ENCODE data around the gene CIDEC.

The CIDEC gene

DNA sequence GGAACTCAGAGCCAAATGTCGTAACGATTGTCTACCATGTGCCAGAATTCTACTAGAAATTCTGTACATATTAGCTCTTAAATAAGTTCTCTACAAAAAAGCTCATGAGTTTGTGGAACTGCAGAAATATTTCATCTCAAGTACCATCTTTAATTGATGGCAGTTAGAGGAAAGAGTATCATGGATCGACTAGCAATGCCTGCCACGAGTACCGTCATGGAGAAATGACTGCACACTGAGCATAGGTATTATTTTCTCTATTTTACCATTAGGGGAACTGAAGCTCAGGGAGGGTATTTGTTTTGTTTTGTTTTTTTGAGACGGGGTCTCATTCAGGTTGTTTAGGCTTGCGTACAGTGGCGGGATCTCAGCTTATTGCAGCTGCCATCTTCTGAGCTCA, 39.0 kb downstream of the CIDEC start:
- no peak for DNase-seq

DNA sequence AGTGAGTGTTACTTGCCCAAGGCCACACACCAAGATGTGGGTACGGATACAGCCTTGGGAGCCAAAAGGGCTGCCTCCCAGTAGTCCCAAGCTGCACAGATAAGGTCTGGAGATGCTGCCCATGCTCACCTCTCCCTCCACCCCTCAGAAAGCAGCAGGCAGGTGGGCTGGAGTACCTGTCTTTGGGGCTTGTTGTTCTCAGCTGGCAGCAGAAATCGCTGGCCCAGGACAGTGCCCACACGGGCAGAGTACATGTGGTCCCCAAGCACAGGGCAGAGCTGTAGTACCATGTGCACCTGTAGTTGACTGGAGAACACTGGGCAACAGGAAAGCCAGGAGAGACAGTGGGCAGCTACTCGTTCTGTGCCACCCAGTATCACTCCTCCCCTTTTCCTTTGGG, 41.2 kb downstream of the CIDEC start:
- DNase-seq, result no peak

DNA sequence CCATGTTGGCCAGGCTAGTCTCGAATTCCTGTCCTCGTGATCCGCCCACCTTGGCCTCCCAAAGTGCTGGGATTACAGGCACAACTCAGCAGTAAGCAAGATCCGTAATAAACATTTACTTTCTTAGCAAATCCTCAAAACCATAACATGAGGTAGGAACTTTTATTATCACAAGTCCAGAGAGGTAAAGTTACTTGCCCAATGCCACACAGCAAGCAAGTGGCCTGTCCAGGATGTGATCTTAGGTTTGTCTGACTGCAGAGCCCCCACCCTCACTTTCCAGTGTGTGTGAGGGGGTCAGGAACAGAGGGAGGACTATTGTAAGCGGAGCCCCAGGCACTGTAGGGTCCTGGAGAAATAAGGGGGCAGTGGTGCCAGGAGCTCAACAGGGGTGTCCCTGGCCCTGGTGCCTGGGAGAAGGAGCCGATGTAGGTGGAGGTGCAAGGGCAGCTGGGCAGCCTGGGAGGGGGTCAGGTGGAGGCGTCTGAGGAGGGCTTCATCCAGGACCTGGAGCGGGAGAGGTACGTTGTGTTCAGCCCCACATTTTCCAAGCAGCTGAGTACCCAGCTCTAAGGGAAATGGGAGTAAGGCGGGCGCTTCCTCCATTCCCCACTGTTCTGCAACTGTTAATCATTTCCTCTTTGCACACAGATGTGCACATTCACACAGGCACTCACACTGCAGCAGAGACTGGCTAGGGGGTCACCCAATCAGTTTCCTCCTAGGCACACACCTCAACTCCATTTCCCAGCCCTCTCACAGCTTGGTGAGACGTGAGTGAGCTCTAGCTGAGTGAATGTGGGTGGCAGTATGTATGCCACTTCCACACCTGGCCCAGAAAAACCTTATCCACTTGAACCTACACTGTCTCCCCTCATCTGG, 42.1 kb downstream of the CIDEC start:
- DNase-seq, result no peak

DNA sequence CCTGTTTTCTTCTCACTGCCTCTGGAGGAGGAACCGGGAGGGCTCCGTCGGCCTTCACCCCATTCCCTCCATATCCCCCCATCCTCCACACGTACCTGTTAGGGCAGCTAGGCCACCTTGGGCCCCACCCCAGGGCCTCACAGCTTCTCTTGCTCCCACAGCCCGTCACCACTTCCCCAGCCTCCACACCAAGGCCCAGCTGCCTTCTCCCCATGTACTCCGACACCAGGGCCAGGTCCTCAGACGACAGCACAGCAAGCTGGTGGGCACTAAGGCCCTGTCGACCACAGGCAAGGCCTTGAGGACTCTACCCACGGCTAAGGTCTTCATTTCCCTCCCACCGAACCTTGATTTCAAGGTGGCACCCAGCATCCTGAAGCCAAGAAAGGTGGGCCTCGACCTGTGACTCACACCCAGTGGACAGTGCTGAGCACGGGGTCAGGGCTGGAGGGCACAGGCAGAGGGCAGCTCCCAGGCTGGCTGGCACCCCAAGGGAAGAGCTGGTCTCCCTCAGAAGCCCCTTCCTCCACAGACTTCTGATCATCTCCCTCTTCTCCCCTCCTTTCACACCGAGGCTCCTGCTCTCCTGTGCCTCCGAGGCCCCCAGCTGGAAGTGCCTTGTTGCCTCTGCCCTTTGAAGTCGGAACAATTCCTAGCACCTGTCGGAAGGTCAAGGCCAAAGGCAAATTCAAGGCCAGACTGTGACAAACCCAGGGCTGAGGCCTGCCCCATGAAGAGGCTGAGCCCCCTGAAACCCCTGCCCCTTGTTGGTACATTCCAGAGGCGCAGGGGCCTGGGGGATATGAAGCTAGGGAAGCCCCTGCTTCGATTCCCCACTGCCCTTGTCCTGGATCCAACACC, 45.3 kb downstream of the CIDEC start:
- no peak for DNase-seq

DNA sequence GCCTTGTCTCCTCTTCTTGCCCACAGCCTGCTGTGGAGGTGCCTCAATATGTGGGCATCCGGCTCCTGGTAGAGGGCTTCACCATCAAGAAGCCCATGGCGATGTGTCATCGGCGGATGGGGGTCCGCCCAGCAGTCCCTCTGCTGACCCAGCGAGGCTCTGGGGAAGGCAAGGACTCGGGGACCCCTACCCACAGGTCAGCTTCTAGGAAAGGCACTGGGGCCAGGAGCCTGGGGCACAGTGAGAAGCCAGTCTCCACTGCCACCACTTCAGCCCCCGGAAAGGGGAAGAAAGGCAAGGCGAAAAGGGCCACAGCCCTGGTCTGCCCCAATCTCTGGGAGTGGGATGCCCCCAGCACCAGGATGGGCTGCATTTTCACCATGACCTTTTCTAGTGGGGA, 47.0 kb downstream of the CIDEC start:
- DNase-seq, result no peak

DNA sequence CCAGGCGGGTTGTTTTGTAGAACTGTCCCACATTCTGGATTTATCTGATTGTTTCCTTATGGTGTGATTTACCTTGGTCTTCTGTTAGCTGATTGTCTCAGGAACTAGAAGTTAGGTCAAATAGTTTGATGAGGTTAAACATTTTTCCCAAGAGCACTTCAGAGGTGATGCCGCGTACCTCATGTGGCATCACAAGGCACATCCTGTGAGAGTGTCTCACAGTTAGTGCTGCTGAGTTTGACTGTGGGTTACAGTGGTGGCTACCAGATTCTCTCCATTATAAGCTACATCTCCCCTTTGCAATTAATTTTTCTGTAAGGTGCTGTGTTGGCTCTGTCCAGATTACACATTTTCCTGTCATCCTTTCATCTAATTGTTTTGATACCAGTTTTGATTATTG, 48.8 kb downstream of the CIDEC start:
- no peak for DNase-seq

DNA sequence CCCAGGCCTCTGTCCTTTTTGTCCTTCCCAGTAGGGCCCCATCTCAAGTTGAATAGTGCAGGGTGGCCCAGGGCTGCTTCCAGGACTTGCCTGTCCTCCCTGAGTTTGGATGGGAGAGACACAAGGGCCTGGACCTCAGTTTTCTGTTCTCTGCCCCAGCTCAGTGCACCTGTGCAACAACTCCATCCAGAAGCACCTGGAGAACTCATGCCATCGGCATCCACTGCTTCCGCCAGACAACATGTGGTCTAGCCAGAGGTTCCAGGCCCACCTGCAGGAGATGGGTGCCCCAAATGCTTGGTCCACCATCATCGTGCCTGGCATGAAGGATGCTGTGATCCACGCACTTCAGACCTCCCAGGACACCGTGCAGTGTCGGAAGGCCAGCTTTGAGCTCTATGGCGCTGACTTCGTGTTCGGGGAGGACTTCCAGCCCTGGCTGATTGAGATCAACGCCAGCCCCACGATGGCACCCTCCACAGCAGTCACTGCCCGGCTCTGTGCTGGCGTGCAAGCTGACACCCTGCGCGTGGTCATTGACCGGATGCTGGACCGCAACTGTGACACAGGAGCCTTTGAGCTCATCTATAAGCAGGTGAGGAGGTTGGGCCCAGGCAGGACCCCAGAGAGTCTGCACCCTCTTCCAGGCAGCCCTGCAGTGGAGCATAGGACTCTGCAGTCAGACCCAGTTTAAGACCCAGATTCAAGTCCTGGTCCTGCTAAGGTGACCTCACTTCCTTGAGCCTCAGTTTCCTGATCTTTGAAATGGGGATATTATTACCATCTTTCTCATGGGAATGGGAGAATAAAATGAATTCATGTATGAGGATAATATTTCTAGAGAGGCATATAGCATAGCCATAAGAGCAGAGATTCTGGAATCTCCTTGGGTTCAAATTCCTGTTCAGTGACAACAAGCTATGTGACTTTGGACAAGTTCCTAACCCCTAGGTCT, 51.0 kb downstream of the CIDEC start:
- no peak for DNase-seq

DNA sequence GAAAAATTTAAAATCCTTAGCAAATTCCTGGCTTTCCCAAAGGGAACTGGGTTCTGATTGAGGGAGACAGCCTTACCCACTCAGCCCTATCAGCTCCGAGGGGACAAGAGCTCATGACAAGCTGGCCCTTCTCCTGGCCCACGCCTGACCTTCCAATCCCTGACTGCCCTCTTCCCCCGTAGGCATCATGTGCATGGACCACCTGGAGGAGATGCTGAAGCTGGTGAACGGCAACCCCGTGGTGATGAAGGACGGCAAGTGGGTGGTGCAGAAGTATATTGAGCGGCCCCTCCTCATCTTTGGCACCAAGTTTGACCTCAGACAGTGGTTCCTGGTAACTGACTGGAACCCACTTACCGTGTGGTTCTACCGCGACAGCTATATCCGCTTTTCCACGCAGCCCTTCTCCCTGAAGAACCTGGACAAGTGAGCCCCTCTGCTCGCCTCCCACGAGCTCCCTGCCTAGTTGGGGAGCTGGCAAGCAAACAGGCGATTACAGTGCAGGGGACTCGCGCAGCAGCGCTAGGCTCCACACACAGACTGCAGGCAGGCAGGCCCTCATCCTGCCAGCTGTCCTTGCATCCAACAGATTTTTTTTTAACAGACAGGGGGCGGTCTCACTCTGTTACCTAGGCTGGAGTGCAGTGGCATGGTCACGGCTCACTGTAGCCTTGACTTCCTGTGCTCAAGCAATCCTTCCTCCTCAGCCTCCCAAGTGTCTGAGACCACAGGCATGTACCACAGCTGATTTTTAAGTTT, 53.1 kb downstream of the CIDEC start:
- DNase-seq, result no peak

DNA sequence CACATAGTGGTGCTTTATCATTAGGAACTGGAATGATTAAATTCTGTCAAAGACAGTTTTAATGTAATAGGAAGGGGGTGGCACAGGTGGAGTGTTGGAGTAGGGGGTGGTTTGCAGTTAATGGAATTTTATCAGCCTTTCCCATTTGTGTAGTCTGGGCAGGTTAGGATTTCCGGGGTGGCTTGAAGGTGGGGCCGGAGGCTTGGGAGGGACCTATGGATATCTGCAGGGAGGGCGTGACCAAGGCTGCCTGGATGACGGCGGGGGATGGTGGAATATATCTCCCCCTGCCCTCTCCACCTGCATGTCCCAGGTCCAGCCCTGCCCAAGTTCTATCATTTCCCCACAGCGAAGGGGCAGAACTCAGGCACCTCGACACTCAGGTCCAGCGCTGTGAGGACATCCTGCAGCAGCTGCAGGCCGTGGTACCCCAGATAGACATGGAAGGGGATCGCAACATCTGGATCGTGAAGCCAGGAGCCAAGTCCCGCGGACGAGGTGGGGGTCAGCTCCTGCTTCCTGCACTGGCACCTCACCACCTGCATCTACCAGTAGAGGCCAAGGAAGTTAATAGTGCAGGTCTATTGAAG, 54.5 kb downstream of the CIDEC start:
- no peak for DNase-seq

DNA sequence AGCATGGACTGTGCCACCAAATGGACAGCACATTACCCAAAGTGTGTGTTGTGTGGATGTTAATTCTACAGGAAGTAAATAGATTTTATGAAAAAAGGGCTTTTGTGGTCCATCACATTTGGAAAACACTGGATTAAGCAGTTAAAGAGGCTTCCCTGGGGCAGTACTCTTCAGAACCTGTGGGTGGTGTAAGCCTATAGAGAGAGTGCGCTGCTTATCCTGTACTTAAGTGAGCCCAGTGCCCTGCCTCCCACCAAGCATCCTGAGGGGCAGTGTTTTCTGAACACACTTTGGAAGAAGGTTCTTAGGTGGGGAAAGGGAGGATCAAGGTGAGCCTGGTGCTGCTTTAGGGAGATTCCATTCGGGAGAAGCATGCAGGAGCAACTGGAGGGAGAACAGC, 59.1 kb downstream of the CIDEC start:
- no peak for DNase-seq

DNA sequence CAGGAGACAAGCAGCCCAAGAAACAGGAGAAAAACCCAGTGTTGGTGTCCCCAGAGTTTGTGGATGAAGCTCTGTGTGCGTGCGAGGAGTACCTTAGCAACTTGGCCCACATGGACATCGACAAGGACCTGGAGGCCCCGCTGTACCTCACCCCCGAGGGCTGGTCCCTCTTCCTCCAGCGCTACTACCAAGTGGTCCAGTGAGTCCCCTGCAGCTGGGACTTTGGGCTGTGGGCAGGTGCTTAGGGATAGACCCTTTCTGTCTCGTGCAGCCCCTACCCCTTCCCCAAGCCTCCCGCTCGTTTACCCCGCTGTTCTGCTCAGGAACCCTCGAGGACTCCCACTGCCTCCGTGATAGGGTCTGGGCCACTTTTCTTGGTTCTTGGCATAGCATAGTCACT, 59.5 kb downstream of the CIDEC start:
- no peak for DNase-seq

DNA sequence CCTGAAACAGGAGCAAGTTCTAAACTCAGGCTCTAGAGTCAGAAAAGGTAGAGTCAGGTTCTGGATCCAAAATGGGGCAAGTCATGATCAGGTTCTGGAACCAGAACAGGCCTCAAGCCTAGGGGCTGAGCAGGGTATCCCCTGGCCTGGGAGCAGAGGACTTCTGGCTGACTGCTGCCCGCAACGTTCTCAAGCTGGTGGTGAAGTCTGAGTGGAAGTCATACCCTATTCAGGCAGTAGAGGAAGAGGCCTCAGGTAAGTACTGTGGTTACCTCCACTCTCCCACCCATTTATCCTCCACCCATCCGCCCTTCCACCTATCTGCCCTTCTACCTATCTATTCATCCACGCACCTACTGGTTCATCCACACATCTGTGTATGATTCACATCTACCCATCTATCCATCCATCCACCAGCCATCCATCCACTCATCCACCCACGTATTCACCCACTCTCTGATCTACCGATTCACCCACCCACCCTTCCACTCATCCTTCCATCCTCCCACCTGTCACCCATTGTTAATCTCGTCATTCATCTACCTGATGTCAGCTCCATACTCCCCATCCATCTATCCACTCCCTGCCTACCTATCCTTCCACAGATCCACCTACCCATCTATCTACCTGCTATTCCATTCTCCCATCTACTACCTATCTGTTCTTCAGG, 61.3 kb downstream of the CIDEC start:
- no peak for DNase-seq

DNA sequence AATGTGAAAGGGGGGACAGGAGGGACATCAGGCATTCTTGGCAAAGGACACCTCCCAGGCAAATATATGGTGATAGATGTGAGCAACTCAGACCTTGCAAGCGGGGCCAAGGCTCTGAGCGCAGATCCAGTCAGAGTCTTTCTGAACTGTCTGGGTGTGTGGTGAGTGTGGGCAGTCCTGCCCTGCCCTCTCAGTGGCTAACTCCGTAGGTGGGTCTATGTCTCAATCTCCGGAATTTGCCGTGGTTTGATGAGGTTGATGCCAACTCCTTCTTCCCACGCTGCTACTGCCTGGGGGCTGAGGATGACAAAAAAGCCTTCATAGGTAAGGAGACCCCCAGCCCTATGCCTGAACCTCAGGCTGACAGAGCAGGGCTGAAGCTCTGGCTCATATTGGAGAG, 62.6 kb downstream of the CIDEC start:
- DNase-seq, result no peak
